ENCODE data around the gene PPP3CB.

Gene PPP3CB

DNA sequence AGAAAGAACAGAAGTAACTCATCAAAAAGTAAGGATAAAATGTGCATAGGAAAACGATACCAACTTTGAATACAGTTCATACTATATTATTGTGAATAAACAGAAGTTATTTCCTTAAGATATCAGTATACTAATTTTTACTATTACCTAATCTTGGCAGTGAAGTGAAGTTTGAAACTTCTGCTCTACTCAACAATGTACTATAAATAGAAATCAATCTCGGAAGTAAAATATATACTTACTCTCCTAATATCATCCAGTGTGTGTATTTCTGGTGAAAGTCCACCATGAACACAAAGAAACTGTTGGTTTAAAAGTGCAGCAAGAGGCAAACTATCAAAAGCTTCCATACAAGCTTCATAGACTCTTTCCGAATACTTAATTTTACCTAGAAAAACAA is 24.6 kb downstream of the PPP3CB start:
- ATAC-seq (ENCODE audit: low read depth) (no peak), DNase-seq (ENCODE audit: low spot score) (no peak)
- Histone ChIP-seq H3K27ac (ENCODE audit: poor library complexity, severe bottlenecking) (no peak overlapping the region), H3K4me1 (ENCODE audit: insufficient read depth, poor library complexity, severe bottlenecking) (no peaks in the 10 kb centered on the region), H3K9me3 (ENCODE audit: severe bottlenecking) (no peaks in the 10 kb centered on the region), H3K36me3 (ENCODE audit: low read depth) (peaks cover 92% of the 10 kb centered on the region), H3K27me3 (ENCODE audit: insufficient read depth, poor library complexity, severe bottlenecking) (no peaks in the 10 kb centered on the region), H3K4me3 (ENCODE audit: severe bottlenecking) (no peak overlapping the region)
- TF ChIP-seq, protein P1, sequence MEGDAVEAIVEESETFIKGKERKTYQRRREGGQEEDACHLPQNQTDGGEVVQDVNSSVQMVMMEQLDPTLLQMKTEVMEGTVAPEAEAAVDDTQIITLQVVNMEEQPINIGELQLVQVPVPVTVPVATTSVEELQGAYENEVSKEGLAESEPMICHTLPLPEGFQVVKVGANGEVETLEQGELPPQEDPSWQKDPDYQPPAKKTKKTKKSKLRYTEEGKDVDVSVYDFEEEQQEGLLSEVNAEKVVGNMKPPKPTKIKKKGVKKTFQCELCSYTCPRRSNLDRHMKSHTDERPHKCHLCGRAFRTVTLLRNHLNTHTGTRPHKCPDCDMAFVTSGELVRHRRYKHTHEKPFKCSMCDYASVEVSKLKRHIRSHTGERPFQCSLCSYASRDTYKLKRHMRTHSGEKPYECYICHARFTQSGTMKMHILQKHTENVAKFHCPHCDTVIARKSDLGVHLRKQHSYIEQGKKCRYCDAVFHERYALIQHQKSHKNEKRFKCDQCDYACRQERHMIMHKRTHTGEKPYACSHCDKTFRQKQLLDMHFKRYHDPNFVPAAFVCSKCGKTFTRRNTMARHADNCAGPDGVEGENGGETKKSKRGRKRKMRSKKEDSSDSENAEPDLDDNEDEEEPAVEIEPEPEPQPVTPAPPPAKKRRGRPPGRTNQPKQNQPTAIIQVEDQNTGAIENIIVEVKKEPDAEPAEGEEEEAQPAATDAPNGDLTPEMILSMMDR (IDR thresholded peaks at IDR 0.05; ENCODE audit: poor library complexity, severe bottlenecking) = no peak

DNA sequence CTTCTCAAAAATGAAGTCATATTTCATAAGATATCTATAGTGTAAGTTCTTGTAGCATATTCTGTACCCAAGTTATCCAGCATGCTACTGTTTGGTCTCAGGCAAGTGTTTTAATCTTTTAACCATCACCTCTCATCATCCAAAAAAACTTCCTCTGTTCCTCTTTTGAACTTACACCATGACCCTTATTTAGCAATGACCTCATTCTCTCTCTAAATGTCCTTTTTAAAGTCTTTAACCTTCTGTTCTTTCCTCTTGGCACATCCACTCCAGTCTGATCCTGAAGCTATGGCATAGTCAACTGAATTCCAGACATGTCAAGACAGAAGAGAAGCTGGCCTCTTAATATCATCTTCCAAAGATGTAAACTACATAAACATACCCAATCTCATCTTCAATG is 26.2 kb downstream of the PPP3CB start:
- ATAC-seq (ENCODE audit: low read depth) (no peak), DNase-seq (ENCODE audit: low spot score) (no peak)
- H3K27ac ChIP-seq (ENCODE audit: poor library complexity, severe bottlenecking) = no peak overlapping the region
- no peaks in the 10 kb centered on the region for H3K9me3 ChIP-seq (ENCODE audit: severe bottlenecking)
- no peak overlapping the region for H3K4me3 ChIP-seq (ENCODE audit: severe bottlenecking)
- H3K27me3 ChIP-seq (ENCODE audit: insufficient read depth, poor library complexity, severe bottlenecking) = no peaks in the 10 kb centered on the region
- TF ChIP-seq, protein P1 (IDR thresholded peaks at IDR 0.05; ENCODE audit: poor library complexity, severe bottlenecking) = no peak
- peaks cover 78% of the 10 kb centered on the region for H3K36me3 ChIP-seq (ENCODE audit: low read depth)
- H3K4me1 ChIP-seq (ENCODE audit: insufficient read depth, poor library complexity, severe bottlenecking) = no peaks in the 10 kb centered on the region

DNA sequence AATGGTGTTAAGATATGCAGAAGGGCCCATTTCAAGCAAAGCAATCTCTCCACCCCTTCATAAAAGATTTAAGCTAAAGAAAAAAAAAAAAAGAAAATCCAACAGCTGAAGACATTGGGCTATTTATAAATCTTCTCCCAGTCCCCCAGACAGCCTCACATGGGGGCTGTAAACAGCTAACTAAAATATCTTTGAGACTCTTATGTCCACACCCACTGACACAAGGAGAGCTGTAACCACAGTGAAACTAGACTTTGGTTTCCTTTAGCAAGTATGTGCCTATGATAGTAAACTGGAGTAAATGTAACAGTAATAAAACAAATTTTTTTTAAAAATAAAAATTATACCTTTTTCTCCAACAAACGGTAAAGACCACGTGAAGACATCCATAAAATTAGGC is 28.6 kb downstream of the PPP3CB start:
- no peaks in the 10 kb centered on the region for H3K9me3 ChIP-seq (ENCODE audit: severe bottlenecking)
- ATAC-seq (ENCODE audit: low read depth) = no peak
- no peaks in the 10 kb centered on the region for H3K4me1 ChIP-seq (ENCODE audit: insufficient read depth, poor library complexity, severe bottlenecking)
- TF ChIP-seq, protein P1 (IDR thresholded peaks at IDR 0.05; ENCODE audit: poor library complexity, severe bottlenecking) = no peak
- DNase-seq (ENCODE audit: low spot score) = no peak
- H3K36me3 ChIP-seq (ENCODE audit: low read depth) = peaks cover 54% of the 10 kb centered on the region
- H3K27me3 ChIP-seq (ENCODE audit: insufficient read depth, poor library complexity, severe bottlenecking) = no peaks in the 10 kb centered on the region
- H3K27ac ChIP-seq (ENCODE audit: poor library complexity, severe bottlenecking) = no peak overlapping the region
- H3K4me3 ChIP-seq (ENCODE audit: severe bottlenecking) = no peak overlapping the region

DNA sequence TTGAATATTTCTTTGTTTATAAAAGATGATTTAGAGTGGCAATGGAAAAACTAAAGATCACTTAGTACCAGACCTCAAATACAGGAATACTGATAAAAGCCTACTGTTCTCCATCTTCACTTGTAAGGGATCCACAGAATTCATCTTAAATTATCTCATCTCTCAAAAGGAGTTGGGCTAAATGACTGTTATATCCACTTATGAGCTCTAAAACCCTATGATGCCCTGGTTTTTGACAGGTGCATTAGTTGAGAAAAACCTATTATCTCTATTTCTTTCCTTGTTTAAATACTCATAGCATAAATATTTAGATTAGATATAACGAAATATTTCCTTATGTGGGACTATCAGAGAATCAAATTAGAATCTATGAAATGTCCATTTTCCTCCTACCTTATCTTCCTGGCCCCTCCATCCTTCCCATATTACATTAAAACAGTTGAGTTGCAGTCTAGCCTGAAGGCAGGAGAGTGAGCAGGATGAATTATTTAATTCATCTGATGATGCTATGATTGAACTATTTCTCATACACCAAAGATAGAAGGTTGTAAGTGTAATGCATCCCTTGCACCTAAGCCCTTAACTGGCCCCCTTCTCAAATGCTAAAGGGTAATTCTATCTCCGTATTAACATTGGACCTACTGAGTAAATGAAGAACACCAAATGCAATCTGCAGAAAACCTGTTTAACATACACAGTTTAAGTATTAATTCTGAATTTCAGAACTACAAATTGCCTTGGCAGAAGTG is 29.7 kb downstream of the PPP3CB start:
- no peak for DNase-seq (ENCODE audit: low spot score)
- peaks cover 43% of the 10 kb centered on the region for H3K36me3 ChIP-seq (ENCODE audit: low read depth)
- no peaks in the 10 kb centered on the region for H3K9me3 ChIP-seq (ENCODE audit: severe bottlenecking)
- H3K27ac ChIP-seq (ENCODE audit: poor library complexity, severe bottlenecking) = no peak overlapping the region
- H3K4me3 ChIP-seq (ENCODE audit: severe bottlenecking) = no peak overlapping the region
- H3K4me1 ChIP-seq (ENCODE audit: insufficient read depth, poor library complexity, severe bottlenecking) = no peaks in the 10 kb centered on the region
- TF ChIP-seq, protein P1 (IDR thresholded peaks at IDR 0.05; ENCODE audit: poor library complexity, severe bottlenecking) = no peak
- H3K27me3 ChIP-seq (ENCODE audit: insufficient read depth, poor library complexity, severe bottlenecking) = no peaks in the 10 kb centered on the region
- ATAC-seq (ENCODE audit: low read depth) = no peak

DNA sequence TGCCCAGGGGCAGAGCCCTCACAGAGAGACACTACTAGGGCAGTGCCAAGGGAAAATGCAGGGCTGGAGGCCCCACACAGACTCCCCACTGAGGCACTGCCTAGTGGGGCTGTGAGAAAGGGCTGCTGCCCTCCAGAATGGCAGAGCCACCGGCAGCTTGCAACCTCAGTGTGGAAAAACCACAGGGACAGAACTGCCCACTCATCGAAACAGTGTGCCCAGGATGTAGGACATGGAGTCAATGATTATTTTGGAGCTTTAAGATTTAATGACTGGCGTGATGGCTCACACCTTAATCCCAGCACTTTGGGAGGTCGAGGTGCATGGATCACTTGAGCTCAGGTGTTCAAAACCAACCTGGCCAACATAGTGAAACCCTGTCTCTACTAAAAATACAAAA is 34.9 kb downstream of the PPP3CB start:
- DNase-seq (ENCODE audit: low spot score) (no peak), ATAC-seq (ENCODE audit: low read depth) (no peak)
- Histone ChIP-seq H3K27ac (ENCODE audit: poor library complexity, severe bottlenecking) (no peak overlapping the region), H3K4me1 (ENCODE audit: insufficient read depth, poor library complexity, severe bottlenecking) (no peaks in the 10 kb centered on the region), H3K27me3 (ENCODE audit: insufficient read depth, poor library complexity, severe bottlenecking) (no peaks in the 10 kb centered on the region), H3K4me3 (ENCODE audit: severe bottlenecking) (no peak overlapping the region), H3K9me3 (ENCODE audit: severe bottlenecking) (no peaks in the 10 kb centered on the region), H3K36me3 (ENCODE audit: low read depth) (no peaks in the 10 kb centered on the region; the same call in 1 of the 2 replicates)
- TF ChIP-seq, protein P1 (IDR thresholded peaks at IDR 0.05; ENCODE audit: poor library complexity, severe bottlenecking) = no peak

Measured in RWPE2 (cell line).